GM18868 (cell line): ENCODE measurements around the gene KIF16B.
"Not testable (repeated sequence)": the region's sequence is repeated elsewhere in the genome, so short reads cannot be mapped to it uniquely, and the experiment has no call there.

Source experiments
- ATAC-seq: cut with Tn5 transposase; IDR thresholded peaks from one replicate; pipeline ENCODE4 v1.9.1; 2021; ENCODE audit warnings: mild to moderate bottlenecking, moderate library complexity; ENCODE audit not compliant: unreplicated experiment

KIF16B gene

GRCh38 chr20:16596404-16596803 is 23.2 kb upstream of the KIF16B start:
- ATAC-seq, result not testable (repeated sequence)

GRCh38 chr20:16595376-16595775 is 22.1 kb upstream of the KIF16B start:
- no peak for ATAC-seq

- ATAC-seq, result no peak
Measured at GRCh38 chr20:16590041-16590633, 16.9 kb upstream of the KIF16B start.

- ATAC-seq, result no peak
Measured at GRCh38 chr20:16589623-16590022, 16.4 kb upstream of the KIF16B start.

- ATAC-seq, result no peak
Measured at GRCh38 chr20:16588241-16588640, 15.0 kb upstream of the KIF16B start.

GRCh38 chr20:16587066-16587465 is 13.8 kb upstream of the KIF16B start:
- no peak for ATAC-seq

GRCh38 chr20:16583474-16583873 is 10.2 kb upstream of the KIF16B start:
- no peak for ATAC-seq

GRCh38 chr20:16581241-16581640 is 8.0 kb upstream of the KIF16B start:
- no peak for ATAC-seq

- no peak for ATAC-seq
Measured at GRCh38 chr20:16580620-16581019, 7.4 kb upstream of the KIF16B start.

GRCh38 chr20:16580147-16580546 is 6.9 kb upstream of the KIF16B start:
- ATAC-seq, result no peak

GRCh38 chr20:16576219-16576618 is 3.0 kb upstream of the KIF16B start:
- ATAC-seq, result no peak

GRCh38 chr20:16575390-16576140 is 2.3 kb upstream of the KIF16B start:
- ATAC-seq, result no peak

- peak; percentile 76 for ATAC-seq
Measured at GRCh38 chr20:16574656-16575355, 1.6 kb upstream of the KIF16B start.

GRCh38 chr20:16571333-16571732 is 1.9 kb downstream of the KIF16B start:
- no peak for ATAC-seq

- peak; percentile 33 for ATAC-seq
Measured at GRCh38 chr20:16569246-16570153, 3.7 kb downstream of the KIF16B start.

- no peak for ATAC-seq
Measured at GRCh38 chr20:16566080-16566479, 7.2 kb downstream of the KIF16B start.

- not testable (repeated sequence) for ATAC-seq
Measured at GRCh38 chr20:16564079-16564478, 9.2 kb downstream of the KIF16B start.

GRCh38 chr20:16563066-16563806 is 10.0 kb downstream of the KIF16B start:
- ATAC-seq, result no peak

- no peak for ATAC-seq
Measured at GRCh38 chr20:16562259-16562658, 11.0 kb downstream of the KIF16B start.

GRCh38 chr20:16560661-16561060 is 12.6 kb downstream of the KIF16B start:
- ATAC-seq, result no peak
